ENCODE measurements around the gene DNAJC16. TPM values are rescaled to one million over a fixed set of nuclear protein-coding genes. Genes with fewer than 3 reads are reported as not detected.
A peak's percentile ranks its signal among the peaks of the same experiment; 100 is the strongest.

The DNAJC16 gene
- total RNA-seq, 1 donor from 2014 or later = 33.6 TPM

GRCh38 chr1:15617173-15618076 is 90.8 kb downstream of the DNAJC16 start, which contains the start of gene DDI2:
Gene DDI2 (plus strand): TSS chr1:15617458. CDS start chr1:15617671, 213 bp downstream.
- Histone ChIP-seq H2AFZ (replicated peaks) (peak within 1 kb of the TSS; percentile 86), H3F3A (ENCODE audit: low read depth) (peaks cover 21% of the 10 kb centered on the region), H3K36me3 (no peaks in the 10 kb centered on the region), H3K9ac (peak within 1 kb of the TSS; percentile 76), H3K27me3 (no peaks in the 10 kb centered on the region), H4K20me1 (ENCODE audit: low read depth) (peaks cover 26% of the 10 kb centered on the region), H3K27ac (peak within 1 kb of the TSS; percentile 85), H3K4me2 (peak within 1 kb of the TSS; percentile 87), H3K79me2 (ENCODE audit: low read depth) (peaks cover 50% of the 10 kb centered on the region), H3K4me1 (peaks cover 18% of the 10 kb centered on the region), H3K4me3 (peak within 1 kb of the TSS; percentile 84), H3K9me3 (ENCODE audit: low read depth) (no peaks in the 10 kb centered on the region)
- peak within 1 kb of the TSS; percentile 96 for H3K4me3 Mint-ChIP-seq
- DNase-seq (ENCODE audit: low spot score) = peak; percentile 98
- H3K36me3 Mint-ChIP-seq = no peaks in the 10 kb centered on the region
- H3K9me3 Mint-ChIP-seq = no peaks in the 10 kb centered on the region
- peak within 1 kb of the TSS; percentile 84 for H3K27ac Mint-ChIP-seq
- H3K27me3 Mint-ChIP-seq (ENCODE audit: insufficient read depth, low read depth) = peaks cover 12% of the 10 kb centered on the region
- H3K4me1 Mint-ChIP-seq = peaks cover 24% of the 10 kb centered on the region
- TF ChIP-seq CTCF (IDR thresholded peaks at IDR 0.05) = no peak
- TF ChIP-seq EZH2phosphoT487 (IDR thresholded peaks at IDR 0.05) = no peak
- no peak for TF ChIP-seq EZH2 (IDR thresholded peaks at IDR 0.05)

GRCh38 chr1:15618077-15618654 is 91.5 kb downstream of the DNAJC16 start:
- Histone ChIP-seq H3K27ac (peak overlapping the region; percentile 85), H3K36me3 (no peaks in the 10 kb centered on the region), H3K79me2 (ENCODE audit: low read depth) (peaks cover 57% of the 10 kb centered on the region), H4K20me1 (ENCODE audit: low read depth) (peaks cover 32% of the 10 kb centered on the region), H2AFZ (replicated peaks) (no peak overlapping the region), H3K27me3 (no peaks in the 10 kb centered on the region), H3K9me3 (ENCODE audit: low read depth) (no peaks in the 10 kb centered on the region), H3K4me1 (peaks cover 18% of the 10 kb centered on the region), H3K4me2 (peak overlapping the region; percentile 81), H3F3A (ENCODE audit: low read depth) (peaks cover 21% of the 10 kb centered on the region), H3K4me3 (peak overlapping the region; percentile 84), H3K9ac (peak overlapping the region; percentile 76)
- H3K36me3 Mint-ChIP-seq = no peaks in the 10 kb centered on the region
- no peak for TF ChIP-seq EZH2phosphoT487 (IDR thresholded peaks at IDR 0.05)
- no peak for TF ChIP-seq CTCF (IDR thresholded peaks at IDR 0.05)
- no peak for TF ChIP-seq EZH2 (IDR thresholded peaks at IDR 0.05)
- H3K27ac Mint-ChIP-seq = peak overlapping the region; percentile 84
- no peak for DNase-seq (ENCODE audit: low spot score)
- peaks cover 10% of the 10 kb centered on the region for H3K27me3 Mint-ChIP-seq (ENCODE audit: insufficient read depth, low read depth)
- H3K4me3 Mint-ChIP-seq = peak overlapping the region; percentile 96
- H3K4me1 Mint-ChIP-seq = peaks cover 27% of the 10 kb centered on the region
- H3K9me3 Mint-ChIP-seq = no peaks in the 10 kb centered on the region

GRCh38 chr1:15618655-15619525 is 92.2 kb downstream of the DNAJC16 start:
- peaks cover 21% of the 10 kb centered on the region for H3F3A ChIP-seq (ENCODE audit: low read depth)
- peak overlapping the region; percentile 84 for H3K4me3 ChIP-seq
- H3K27me3 ChIP-seq = no peaks in the 10 kb centered on the region
- Mint-ChIP-seq H3K27me3 (ENCODE audit: insufficient read depth, low read depth) (peaks cover 10% of the 10 kb centered on the region), H3K36me3 (no peaks in the 10 kb centered on the region), H3K27ac (peak overlapping the region; percentile 84), H3K4me1 (peaks cover 27% of the 10 kb centered on the region), H3K4me3 (peak overlapping the region; percentile 96), H3K9me3 (no peaks in the 10 kb centered on the region)
- peak overlapping the region; percentile 76 for H3K9ac ChIP-seq
- H3K36me3 ChIP-seq = no peaks in the 10 kb centered on the region
- H3K79me2 ChIP-seq (ENCODE audit: low read depth) = peaks cover 64% of the 10 kb centered on the region
- H3K27ac ChIP-seq = no peak overlapping the region
- H3K4me1 ChIP-seq = peaks cover 18% of the 10 kb centered on the region
- H2AFZ ChIP-seq (replicated peaks) = no peak overlapping the region
- peak overlapping the region; percentile 81 for H3K4me2 ChIP-seq
- H4K20me1 ChIP-seq (ENCODE audit: low read depth) = peaks cover 38% of the 10 kb centered on the region
- TF ChIP-seq EZH2 (IDR thresholded peaks at IDR 0.05) = no peak
- no peak for TF ChIP-seq EZH2phosphoT487 (IDR thresholded peaks at IDR 0.05)
- TF ChIP-seq CTCF (IDR thresholded peaks at IDR 0.05) = no peak
- H3K9me3 ChIP-seq (ENCODE audit: low read depth) = no peaks in the 10 kb centered on the region
- no peak for DNase-seq (ENCODE audit: low spot score)

Data from neural progenitor cell (in vitro differentiated cells).